Activated naive CD8-positive, alpha-beta T cell treated with anti-CD3 and anti-CD28 coated beads, Interleukin-2, amount 50 U/mL, for 16 hours (primary cell): ENCODE data around the gene PRG3.

Experiments
- DNase-seq: peaks from one replicate; pipeline ENCODE4 v3.0.0-alpha.2; 2020; ENCODE audit warnings: low read depth, low spot score

PRG3 gene

DNA sequence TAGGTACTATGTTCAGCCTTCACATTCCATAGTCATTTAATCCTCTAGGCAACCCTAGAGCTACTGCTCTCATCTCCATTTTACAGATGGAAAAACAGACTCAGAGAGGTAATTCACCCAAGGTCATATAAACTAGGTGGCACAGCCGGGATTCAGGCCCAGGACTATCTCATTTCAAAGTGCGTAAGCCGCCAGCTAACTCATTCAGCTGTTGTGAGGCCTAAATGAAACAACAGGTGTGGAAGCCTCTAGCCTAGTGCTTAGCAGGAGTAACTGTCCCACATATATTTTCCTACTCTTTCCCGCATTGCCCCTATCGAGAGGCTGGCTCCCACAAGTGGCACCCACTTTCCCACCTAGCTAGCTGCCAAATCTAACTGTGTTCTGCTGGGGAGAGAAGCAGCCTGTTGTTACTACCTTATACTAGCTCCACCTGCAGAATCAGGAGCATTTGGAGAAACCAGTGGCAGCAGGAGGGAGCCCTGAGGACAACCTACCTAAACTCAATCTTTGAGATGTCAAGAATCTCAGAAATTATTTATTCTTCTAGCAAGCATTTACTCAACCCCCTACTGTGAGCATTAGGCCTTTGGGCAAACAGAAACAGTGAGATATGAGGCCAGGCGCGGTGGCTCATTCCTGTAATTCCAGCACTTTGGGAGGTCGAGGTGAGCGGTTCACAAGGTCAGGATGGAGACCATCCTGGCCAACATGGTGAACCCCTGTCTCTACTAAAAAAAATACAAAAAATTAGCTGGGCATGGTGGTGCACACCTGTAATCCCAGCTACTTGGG lies 20.9 kb downstream of the PRG3 start:
- DNase-seq: no peak

GRCh38 chr11:57359396-57359795 lies 21.6 kb downstream of the PRG3 start:
- no peak for DNase-seq

DNA sequence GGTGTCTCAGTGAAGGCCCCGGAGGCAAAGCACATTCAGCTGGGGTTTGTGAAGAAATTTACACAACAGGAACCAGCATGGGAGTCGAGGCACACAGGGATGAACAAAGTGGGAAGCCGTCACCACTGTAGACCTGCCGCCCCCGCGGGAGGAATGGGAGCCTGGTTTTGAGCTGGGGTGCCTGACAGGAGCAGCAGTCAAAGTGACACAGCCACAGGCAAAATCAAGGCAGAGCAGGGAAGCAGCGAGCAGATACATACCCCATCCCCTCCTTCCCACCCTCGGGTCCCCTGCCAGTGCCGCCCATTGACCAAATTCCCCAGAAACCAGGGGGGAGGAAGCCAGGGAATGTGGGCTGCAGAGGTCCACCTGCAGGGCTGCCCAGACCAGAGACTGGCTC lies 22.0 kb downstream of the PRG3 start:
- DNase-seq: no peak

GRCh38 chr11:57358543-57358961 lies 22.4 kb downstream of the PRG3 start:
- DNase-seq: no peak

DNA sequence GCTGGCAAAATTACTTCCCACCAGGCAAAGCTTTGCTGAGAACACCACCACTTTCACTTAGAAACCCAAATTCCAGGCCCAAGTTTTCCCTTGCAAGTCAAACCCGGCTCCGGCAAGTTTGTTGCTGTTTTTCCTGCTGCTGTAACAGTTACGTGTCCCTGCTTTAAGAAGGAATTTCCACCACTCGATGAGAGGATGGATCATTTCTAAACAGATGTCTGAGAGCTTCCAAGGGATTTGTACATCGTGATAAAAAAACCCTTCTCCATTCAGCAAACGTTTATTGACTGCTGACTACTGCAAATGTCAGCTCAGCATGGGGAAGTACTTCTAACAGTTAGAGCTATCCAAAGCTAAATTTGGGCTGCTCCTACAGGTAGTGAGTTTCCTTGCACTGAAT lies 23.1 kb downstream of the PRG3 start:
- DNase-seq: no peak

DNA sequence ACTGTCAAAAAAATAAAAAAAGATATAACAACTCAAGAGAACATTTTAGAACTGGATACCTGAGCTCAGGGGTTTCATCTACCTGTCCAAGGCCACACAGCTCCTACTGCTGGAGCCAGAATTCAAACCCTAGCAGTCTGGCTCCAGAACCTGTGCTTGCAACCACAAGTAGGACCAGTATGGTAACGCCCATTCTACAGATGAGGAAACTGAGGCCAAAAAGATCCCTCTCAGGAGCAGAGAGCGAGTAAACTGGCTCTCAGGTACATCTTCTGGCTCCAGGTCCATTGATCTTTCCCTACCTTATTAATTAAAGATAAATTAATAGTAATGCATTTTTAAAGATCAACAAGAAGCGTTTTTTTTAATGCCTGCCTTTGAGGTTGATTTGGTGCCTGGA lies 23.6 kb downstream of the PRG3 start:
- no peak for DNase-seq

DNA sequence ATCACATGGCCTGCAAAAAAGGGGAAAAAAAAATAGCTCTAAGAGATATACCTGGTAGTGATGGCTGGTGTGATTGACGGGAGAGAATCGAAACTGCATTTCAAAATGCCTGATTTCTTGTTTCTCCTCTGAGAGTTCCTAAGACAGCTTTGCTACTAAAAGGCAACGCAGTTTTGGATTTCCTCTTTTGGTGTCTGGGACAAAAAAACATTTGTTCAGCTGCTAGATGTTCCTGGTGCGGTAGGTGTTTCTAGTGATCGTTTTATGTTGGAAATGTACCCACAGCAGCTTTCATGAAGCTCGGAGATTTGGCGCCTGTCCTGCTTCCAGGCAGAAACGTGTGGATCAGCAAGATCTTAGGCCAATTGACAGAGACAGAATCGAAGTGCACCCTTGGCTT lies 24.7 kb downstream of the PRG3 start:
- DNase-seq: no peak

GRCh38 chr11:57354699-57355098 lies 26.3 kb downstream of the PRG3 start:
- DNase-seq: no peak

DNA sequence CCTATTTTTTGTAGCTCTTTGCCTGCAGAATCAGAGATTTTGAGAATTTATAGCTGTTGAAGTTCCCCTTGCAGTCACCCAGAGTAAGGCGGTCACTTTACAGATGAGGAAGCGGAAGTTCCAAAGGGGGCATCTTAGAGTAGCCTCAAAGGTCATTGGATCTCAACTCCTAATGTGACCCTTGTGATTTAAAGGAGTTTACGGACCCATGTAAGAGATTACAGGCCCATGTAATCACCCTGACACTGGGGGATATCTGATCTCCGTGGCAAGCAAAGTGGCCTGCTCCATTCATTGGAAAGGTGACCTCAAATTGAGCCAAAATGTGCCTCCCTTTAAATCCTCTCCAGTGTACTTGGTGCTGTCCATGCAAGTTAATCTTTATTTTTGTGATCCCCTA lies 27.1 kb downstream of the PRG3 start:
- no peak for DNase-seq

- no peak for DNase-seq
Measured at GRCh38 chr11:57353446-57353845, 27.5 kb downstream of the PRG3 start.

- DNase-seq: no peak
Measured at GRCh38 chr11:57353036-57353435, 27.9 kb downstream of the PRG3 start.

GRCh38 chr11:57349491-57350274 lies 31.3 kb downstream of the PRG3 start:
- peak; percentile 11 for DNase-seq

GRCh38 chr11:57348636-57349313 lies 32.2 kb downstream of the PRG3 start:
- DNase-seq: no peak

DNA sequence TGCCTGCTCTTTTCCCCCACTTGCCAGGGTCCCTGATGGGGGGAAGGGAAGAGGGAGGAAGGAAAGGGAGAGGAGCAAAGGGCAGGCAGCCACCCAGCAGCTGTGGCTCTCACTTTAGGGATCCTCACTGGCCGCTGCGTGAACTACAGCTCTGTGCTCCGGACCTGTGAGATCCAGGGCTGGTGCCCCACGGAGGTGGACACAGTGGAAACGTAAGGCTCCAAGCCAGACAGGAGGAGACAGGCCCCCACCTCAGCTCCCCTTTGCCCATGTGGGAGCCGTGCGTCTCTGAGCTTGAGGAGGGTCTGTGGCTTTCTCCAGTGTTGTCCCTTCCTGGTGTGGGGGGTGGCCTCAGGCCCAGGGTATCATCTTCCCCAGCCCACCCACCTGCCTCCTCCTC lies 32.9 kb downstream of the PRG3 start:
- no peak for DNase-seq

- DNase-seq: no peak
Measured at GRCh38 chr11:57347336-57347735, 33.6 kb downstream of the PRG3 start.

- DNase-seq: peak; percentile 48
Measured at GRCh38 chr11:57345555-57346211, 35.3 kb downstream of the PRG3 start.

- DNase-seq: no peak
Measured at GRCh38 chr11:57344826-57345225, 36.1 kb downstream of the PRG3 start.

- no peak for DNase-seq
Measured at GRCh38 chr11:57343825-57344224, 37.1 kb downstream of the PRG3 start.

DNA sequence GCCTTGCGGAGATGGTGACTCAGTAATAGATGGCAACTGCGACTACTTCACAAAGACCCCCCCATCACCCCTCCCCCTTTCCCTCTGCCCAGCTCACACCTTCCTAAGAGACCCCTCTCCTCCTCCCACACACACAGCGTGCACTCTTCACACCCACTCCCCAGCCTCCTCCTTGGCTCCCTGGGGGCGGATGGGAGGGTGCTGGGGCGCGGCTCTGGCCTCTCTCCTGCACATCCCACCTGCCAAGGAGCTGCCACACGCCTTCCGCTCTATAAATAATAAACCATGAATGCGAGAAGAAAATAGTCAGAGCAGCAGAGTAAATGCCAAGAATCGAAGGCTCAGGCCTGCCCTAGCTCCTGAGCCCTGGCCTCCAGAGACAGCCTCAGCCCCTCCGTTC lies 38.2 kb downstream of the PRG3 start:
- DNase-seq: no peak

- no peak for DNase-seq
Measured at GRCh38 chr11:57341250-57341808, 39.6 kb downstream of the PRG3 start.

DNA sequence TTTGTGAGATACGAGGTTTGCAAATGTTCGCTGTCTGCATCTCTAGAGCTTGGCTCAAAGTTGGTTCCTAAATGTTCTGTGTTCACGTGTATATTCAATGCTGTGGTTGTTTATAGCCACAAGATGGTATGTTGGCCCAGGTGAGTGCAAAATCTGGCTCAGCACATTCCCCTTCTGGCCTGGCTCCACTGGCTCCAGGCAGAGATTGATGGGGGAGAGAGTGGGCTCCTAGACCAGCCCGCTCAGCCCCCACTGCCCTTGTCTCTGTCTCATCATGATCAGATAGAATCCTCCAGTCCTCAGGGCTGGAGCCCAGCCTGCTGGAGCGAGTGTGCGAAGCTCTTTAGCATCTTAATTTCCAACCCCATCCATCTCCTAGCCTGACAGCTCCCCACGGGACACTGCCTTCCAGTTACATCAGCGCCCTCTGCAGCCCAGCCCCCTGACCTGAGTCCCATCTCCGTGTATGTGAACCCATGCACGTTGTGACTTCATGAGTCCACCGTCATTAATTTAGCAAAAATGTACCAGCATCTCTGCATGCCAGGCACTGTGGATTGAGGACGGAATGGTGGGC lies 40.8 kb downstream of the PRG3 start:
- DNase-seq: no peak
